K562 (cell line): ENCODE data around the gene ANTKMT. TPM values are rescaled to one million over a fixed set of nuclear protein-coding genes. Genes with fewer than 3 reads are reported as not detected.

Experiments
- COPS2 ChIP-seq: fragments of 450-650 bp; conservative IDR thresholded peaks from 2 replicates; pipeline ENCODE4 v1.6.1; 2016; ENCODE audit warnings: mild to moderate bottlenecking, moderate library complexity
- ELF4 ChIP-seq: fragments of 450-650 bp; formaldehyde crosslinking; IDR thresholded peaks from 2 replicates; pipeline ENCODE4 v1.4.0; 2022; ENCODE audit warnings: missing genetic modification characterization
- KLF1 ChIP-seq: fragments of 450-650 bp; IDR thresholded peaks from 2 replicates; pipeline ENCODE4 v1.6.1; 2016; ENCODE audit warnings: missing genetic modification characterization, missing compliant biosample characterization
- POLR2A ChIP-seq: fragments of 450-650 bp; conservative IDR thresholded peaks from 2 replicates; pipeline ENCODE4 v1.6.1; 2016
- TEAD1 ChIP-seq, 2 experiments: fragments of 450-650 bp in 1 of 2; sonication (generic) in 1 of 2; formaldehyde crosslinking; IDR thresholded peaks; 2 replicates each; pipeline versions ENCODE4 v1.4.0 to v1.8.0; 2020 to 2022; ENCODE audit warnings: mild to moderate bottlenecking in 2 of 2, missing genetic modification reagents in 1 of 2
- ZBED1 ChIP-seq: IDR thresholded peaks from 2 replicates; pipeline ENCODE4 v1.6.1; 2014
- ZNF133 ChIP-seq: fragments of 250-450 bp; sonication (Bioruptor Pico); IDR thresholded peaks from 2 replicates; pipeline ENCODE4 v1.4.0; 2020; ENCODE audit warnings: mild to moderate bottlenecking
- ZNF695 ChIP-seq: fragments of 450-650 bp; formaldehyde crosslinking; IDR thresholded peaks from 2 replicates; pipeline ENCODE4 v1.4.0; 2020; ENCODE audit warnings: mild to moderate bottlenecking, moderate library complexity
- polyA plus RNA-seq, 8 experiments: library from polyadenylated mRNA; depleted of rRNA in 4 of 8; stranded (reverse) in 5 of 8; unstranded in 3 of 8; fragments of >200 nt; fragmentation: Nextera tagmentation in 2 of 8; fragmentation: Illumina TruSeq in 1 of 8; extraction: Ambion mirVana in 2 of 8; extraction: Trizol in 1 of 8; gene quantifications; 2 replicates each; pipeline versions ENCODE4 v1.2.1 to v1.2.3, GENCODE V29; 2011 to 2014; ENCODE audit warnings: inconsistent platforms in 1 of 8, missing spikeins in 1 of 8
- total RNA-seq, 7 experiments: library from RNA; depleted of rRNA in 6 of 7; stranded (reverse); fragments of >200 nt in 6 of 7; fragmentation: Illumina TruSeq in 2 of 7; extraction: Trizol in 2 of 7; gene quantifications; 2 replicates each; pipeline versions ENCODE4 v1.2.1 to v1.2.3, GENCODE V29; 2011 to 2021; ENCODE audit warnings: low replicate concordance in 1 of 7
- TF ChIP-seq, protein P1 (sequence below): fragments of 200-600 bp; sonication (generic); IDR thresholded peaks from one replicate; pipeline ENCODE4 v1.6.1; 2012; ENCODE audit warnings: mild to moderate bottlenecking, low read depth, low read length, inconsistent platforms
- TF ChIP-seq, protein P2 (sequence below): fragments of 250-450 bp; sonication (Bioruptor Pico); IDR thresholded peaks from 2 replicates; pipeline ENCODE4 v1.8.0; 2021; ENCODE audit warnings: borderline replicate concordance, mild to moderate bottlenecking, moderate library complexity; ENCODE audit not compliant: poor library complexity, severe bottlenecking
- TF ChIP-seq, protein P3 (sequence below): fragments of 450-650 bp; IDR thresholded peaks from 2 replicates; pipeline ENCODE4 v1.6.1; 2017; ENCODE audit warnings: mild to moderate bottlenecking, moderate library complexity
- TF ChIP-seq, protein P4 (sequence below): fragments of 450-650 bp; IDR thresholded peaks from 2 replicates; pipeline ENCODE4 v1.6.1; 2018; ENCODE audit warnings: mild to moderate bottlenecking, low read depth; ENCODE audit not compliant: partially characterized antibody

ANTKMT gene
- total and polyA plus RNA-seq, 9 of the 15 experiments (the other 6 are each of a cell fraction or from before 2014, with no cell fraction given) = 0.58 to 217 (median 19.1) TPM

GRCh38 chr16:682493-683395 is 38.2 kb upstream of the ANTKMT start (continued):
- TF ChIP-seq, protein P1, sequence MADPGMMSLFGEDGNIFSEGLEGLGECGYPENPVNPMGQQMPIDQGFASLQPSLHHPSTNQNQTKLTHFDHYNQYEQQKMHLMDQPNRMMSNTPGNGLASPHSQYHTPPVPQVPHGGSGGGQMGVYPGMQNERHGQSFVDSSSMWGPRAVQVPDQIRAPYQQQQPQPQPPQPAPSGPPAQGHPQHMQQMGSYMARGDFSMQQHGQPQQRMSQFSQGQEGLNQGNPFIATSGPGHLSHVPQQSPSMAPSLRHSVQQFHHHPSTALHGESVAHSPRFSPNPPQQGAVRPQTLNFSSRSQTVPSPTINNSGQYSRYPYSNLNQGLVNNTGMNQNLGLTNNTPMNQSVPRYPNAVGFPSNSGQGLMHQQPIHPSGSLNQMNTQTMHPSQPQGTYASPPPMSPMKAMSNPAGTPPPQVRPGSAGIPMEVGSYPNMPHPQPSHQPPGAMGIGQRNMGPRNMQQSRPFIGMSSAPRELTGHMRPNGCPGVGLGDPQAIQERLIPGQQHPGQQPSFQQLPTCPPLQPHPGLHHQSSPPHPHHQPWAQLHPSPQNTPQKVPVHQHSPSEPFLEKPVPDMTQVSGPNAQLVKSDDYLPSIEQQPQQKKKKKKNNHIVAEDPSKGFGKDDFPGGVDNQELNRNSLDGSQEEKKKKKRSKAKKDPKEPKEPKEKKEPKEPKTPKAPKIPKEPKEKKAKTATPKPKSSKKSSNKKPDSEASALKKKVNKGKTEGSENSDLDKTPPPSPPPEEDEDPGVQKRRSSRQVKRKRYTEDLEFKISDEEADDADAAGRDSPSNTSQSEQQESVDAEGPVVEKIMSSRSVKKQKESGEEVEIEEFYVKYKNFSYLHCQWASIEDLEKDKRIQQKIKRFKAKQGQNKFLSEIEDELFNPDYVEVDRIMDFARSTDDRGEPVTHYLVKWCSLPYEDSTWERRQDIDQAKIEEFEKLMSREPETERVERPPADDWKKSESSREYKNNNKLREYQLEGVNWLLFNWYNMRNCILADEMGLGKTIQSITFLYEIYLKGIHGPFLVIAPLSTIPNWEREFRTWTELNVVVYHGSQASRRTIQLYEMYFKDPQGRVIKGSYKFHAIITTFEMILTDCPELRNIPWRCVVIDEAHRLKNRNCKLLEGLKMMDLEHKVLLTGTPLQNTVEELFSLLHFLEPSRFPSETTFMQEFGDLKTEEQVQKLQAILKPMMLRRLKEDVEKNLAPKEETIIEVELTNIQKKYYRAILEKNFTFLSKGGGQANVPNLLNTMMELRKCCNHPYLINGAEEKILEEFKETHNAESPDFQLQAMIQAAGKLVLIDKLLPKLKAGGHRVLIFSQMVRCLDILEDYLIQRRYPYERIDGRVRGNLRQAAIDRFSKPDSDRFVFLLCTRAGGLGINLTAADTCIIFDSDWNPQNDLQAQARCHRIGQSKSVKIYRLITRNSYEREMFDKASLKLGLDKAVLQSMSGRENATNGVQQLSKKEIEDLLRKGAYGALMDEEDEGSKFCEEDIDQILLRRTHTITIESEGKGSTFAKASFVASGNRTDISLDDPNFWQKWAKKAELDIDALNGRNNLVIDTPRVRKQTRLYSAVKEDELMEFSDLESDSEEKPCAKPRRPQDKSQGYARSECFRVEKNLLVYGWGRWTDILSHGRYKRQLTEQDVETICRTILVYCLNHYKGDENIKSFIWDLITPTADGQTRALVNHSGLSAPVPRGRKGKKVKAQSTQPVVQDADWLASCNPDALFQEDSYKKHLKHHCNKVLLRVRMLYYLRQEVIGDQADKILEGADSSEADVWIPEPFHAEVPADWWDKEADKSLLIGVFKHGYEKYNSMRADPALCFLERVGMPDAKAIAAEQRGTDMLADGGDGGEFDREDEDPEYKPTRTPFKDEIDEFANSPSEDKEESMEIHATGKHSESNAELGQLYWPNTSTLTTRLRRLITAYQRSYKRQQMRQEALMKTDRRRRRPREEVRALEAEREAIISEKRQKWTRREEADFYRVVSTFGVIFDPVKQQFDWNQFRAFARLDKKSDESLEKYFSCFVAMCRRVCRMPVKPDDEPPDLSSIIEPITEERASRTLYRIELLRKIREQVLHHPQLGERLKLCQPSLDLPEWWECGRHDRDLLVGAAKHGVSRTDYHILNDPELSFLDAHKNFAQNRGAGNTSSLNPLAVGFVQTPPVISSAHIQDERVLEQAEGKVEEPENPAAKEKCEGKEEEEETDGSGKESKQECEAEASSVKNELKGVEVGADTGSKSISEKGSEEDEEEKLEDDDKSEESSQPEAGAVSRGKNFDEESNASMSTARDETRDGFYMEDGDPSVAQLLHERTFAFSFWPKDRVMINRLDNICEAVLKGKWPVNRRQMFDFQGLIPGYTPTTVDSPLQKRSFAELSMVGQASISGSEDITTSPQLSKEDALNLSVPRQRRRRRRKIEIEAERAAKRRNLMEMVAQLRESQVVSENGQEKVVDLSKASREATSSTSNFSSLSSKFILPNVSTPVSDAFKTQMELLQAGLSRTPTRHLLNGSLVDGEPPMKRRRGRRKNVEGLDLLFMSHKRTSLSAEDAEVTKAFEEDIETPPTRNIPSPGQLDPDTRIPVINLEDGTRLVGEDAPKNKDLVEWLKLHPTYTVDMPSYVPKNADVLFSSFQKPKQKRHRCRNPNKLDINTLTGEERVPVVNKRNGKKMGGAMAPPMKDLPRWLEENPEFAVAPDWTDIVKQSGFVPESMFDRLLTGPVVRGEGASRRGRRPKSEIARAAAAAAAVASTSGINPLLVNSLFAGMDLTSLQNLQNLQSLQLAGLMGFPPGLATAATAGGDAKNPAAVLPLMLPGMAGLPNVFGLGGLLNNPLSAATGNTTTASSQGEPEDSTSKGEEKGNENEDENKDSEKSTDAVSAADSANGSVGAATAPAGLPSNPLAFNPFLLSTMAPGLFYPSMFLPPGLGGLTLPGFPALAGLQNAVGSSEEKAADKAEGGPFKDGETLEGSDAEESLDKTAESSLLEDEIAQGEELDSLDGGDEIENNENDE = no peak
- TF ChIP-seq, protein P2, sequence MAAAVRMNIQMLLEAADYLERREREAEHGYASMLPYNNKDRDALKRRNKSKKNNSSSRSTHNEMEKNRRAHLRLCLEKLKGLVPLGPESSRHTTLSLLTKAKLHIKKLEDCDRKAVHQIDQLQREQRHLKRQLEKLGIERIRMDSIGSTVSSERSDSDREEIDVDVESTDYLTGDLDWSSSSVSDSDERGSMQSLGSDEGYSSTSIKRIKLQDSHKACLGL (CRISPR knock-in tag) = no peak
- TF ChIP-seq, protein P3, sequence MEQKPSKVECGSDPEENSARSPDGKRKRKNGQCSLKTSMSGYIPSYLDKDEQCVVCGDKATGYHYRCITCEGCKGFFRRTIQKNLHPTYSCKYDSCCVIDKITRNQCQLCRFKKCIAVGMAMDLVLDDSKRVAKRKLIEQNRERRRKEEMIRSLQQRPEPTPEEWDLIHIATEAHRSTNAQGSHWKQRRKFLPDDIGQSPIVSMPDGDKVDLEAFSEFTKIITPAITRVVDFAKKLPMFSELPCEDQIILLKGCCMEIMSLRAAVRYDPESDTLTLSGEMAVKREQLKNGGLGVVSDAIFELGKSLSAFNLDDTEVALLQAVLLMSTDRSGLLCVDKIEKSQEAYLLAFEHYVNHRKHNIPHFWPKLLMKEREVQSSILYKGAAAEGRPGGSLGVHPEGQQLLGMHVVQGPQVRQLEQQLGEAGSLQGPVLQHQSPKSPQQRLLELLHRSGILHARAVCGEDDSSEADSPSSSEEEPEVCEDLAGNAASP = no peak
- TF ChIP-seq COPS2 (no peak), ZNF133 (CRISPR knock-in tag) (no peak), ZBED1 (no peak), ELF4 (no peak), TEAD1 (CRISPR knock-in tag; IDR thresholded peaks at IDR 0.05) (no peak), ZNF695 (CRISPR knock-in tag) (no peak), KLF1 (tag) (no peak), POLR2A (peak; percentile 38; the same call in 1 of the 2 replicates)
- TF ChIP-seq, protein P4, sequence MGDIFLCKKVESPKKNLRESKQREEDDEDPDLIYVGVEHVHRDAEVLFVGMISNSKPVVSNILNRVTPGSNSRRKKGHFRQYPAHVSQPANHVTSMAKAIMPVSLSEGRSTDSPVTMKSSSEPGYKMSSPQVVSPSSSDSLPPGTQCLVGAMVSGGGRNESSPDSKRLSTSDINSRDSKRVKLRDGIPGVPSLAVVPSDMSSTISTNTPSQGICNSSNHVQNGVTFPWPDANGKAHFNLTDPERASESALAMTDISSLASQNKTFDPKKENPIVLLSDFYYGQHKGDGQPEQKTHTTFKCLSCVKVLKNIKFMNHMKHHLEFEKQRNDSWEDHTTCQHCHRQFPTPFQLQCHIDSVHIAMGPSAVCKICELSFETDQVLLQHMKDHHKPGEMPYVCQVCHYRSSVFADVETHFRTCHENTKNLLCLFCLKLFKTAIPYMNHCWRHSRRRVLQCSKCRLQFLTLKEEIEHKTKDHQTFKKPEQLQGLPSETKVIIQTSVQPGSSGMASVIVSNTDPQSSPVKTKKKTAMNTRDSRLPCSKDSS = no peak
